MCF 10A (cell line): ENCODE data around the gene GAS2L1. TPM values are rescaled to one million over a fixed set of nuclear protein-coding genes. Genes with fewer than 3 reads are reported as not detected.

ENCODE experiments used
- BruUV-seq: library from RNA; stranded (reverse); fragments of 400-500 nt; replicated peaks from 2 replicates; lab custom pipeline; 2021; lab: Mats Ljungman, UMichigan
- CTCF ChIA-PET: fragments of 300-600 bp; sonication (Branson Sonifier 250); formaldehyde crosslinking; extraction: SDS; loops from one replicate; lab custom pipeline; 2021; ENCODE audit warnings: antibody characterized with exemption, inconsistent platforms; lab: Yijun Ruan, JAX
- POLR2A ChIA-PET: fragments of 300-600, 350-650 bp; sonication (Branson Sonifier 250); formaldehyde crosslinking; extraction: SDS; loops from one replicate; lab custom pipeline; 2020; ENCODE audit warnings: antibody characterized with exemption, inconsistent platforms; lab: Yijun Ruan, JAX
- DNase-seq: peaks from one replicate; pipeline ENCODE4 v3.0.0-alpha.2; 2018; ENCODE audit not compliant: unreplicated experiment
- H3K27ac Mint-ChIP-seq: one replicate; pipeline ENCODE4 v1.8.0; 2022; ENCODE audit warnings: mild to moderate bottlenecking, low read depth, mixed read lengths; ENCODE audit not compliant: unreplicated experiment
- H3K27me3 Mint-ChIP-seq: one replicate; pipeline ENCODE4 v1.8.0; 2022; ENCODE audit warnings: mixed read lengths; ENCODE audit not compliant: insufficient read depth, unreplicated experiment
- H3K36me3 Mint-ChIP-seq: one replicate; pipeline ENCODE4 v1.8.0; 2022; ENCODE audit warnings: mild to moderate bottlenecking, moderate library complexity, mixed read lengths; ENCODE audit not compliant: insufficient read depth, unreplicated experiment
- H3K4me1 Mint-ChIP-seq: one replicate; pipeline ENCODE4 v1.8.0; 2022; ENCODE audit warnings: mixed read lengths; ENCODE audit not compliant: insufficient read depth, unreplicated experiment
- H3K4me3 Mint-ChIP-seq: one replicate; pipeline ENCODE4 v1.8.0; 2022; ENCODE audit warnings: mild to moderate bottlenecking, moderate library complexity, mixed read lengths; ENCODE audit not compliant: unreplicated experiment
- H3K9me3 Mint-ChIP-seq: one replicate; pipeline ENCODE4 v1.8.0; 2022; ENCODE audit warnings: mixed read lengths; ENCODE audit not compliant: unreplicated experiment
- intact Hi-C: fragments of 100-400 bp; cut with micrococcal nuclease; formaldehyde crosslinking; loops from 2 replicates; pipeline ENCODE4 v1.14.1; 2022
- total RNA-seq: library from RNA; stranded (reverse); gene quantifications from 2 replicates; pipeline ENCODE4 v1.2.3, GENCODE V29; 2022
- TF ChIP-seq, protein P1 (sequence below): fragments of 200-600 bp; IDR thresholded peaks from one replicate; pipeline ENCODE4 v1.8.0; 2022; ENCODE audit warnings: antibody characterized with exemption, mild to moderate bottlenecking; ENCODE audit not compliant: unreplicated experiment

GAS2L1 gene
- total RNA-seq, 1 experiment from 2014 or later, result 17.2 TPM

DNA sequence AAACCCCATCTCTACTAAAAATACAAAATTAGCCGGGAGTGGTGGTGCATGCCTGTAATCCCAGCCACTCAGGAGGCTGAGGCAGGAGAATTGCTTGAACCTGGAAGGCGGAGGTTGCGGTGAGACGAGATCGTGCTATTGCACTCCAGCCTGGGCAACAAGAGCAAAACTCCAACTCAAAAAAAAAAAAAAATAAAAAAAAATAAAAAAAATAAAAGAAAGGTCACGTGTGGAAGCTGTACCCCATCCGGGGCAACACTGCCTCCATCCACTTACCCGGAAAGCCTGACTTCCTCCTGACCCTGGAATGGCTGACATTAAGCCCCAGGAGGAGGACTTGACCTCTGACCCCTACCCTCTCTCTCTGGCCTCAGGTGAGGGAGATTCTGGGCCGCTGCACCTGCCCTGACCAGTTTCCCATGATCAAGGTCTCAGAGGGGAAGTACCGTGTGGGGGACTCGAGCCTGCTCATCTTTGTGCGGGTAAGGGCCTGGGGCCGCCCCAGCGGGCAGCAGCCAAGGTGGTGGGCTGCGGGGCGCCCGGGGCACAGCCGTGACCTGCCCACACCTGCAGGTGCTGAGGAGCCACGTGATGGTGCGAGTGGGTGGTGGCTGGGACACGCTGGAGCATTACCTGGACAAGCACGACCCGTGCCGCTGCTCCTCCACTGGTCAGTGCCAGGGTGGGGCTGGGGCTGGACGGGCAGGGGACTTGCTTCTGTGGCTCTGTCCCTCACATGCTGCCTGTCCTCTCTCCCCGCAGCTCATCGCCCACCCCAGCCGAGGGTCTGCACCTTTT lies 3.8 kb downstream of the GAS2L1 start:
- CTCF ChIA-PET, result interaction anchor here (0.5 kb wide), 1 partner anchor 759 kb away, joined by 3 read pairs; no protein-coding TSS in a partner anchor
- H3K27ac Mint-ChIP-seq, result peak overlapping the region; percentile 95

DNA sequence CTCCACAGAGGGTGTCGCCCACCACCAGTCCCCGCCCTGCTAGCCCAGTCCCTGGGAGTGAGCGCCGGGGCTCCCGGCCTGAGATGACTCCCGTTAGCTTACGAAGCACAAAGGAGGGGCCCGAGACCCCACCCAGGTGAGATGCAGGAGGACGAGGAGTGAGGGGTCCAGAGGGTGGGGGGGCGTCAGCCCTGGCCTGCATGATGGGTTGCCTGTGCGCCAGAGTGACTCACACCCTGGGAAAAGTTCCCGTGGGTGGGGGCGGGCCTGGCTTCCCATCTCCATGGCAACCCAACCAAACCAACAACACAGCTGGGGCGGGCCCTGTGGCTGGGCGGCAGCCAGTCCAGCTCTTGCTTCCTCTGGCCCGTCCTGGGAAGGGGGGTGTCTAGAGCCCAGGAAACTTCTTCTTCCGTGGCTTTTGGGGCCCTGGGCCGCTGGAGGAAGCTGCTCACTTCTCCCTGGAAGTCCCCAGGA lies 4.5 kb downstream of the GAS2L1 start:
- Mint-ChIP-seq H3K27ac (peak overlapping the region; percentile 95), H3K27me3 (peaks cover 15% of the 10 kb centered on the region), H3K36me3 (peaks cover 10% of the 10 kb centered on the region), H3K9me3 (no peaks in the 10 kb centered on the region), H3K4me1 (peaks cover 26% of the 10 kb centered on the region), H3K4me3 (no peak overlapping the region)
- no TSS peak for BruUV-seq
- ChIA-PET POLR2A (interaction anchor here (0.7 to 1.4 kb wide), 5 partner anchors 10 to 712 kb away, joined by 3 to 4 read pairs (median 3); no protein-coding TSS in a partner anchor), CTCF (interaction anchor here (0.5 kb wide), 1 partner anchor 758 kb away, joined by 3 read pairs; no protein-coding TSS in a partner anchor)
- TF ChIP-seq, protein P1, sequence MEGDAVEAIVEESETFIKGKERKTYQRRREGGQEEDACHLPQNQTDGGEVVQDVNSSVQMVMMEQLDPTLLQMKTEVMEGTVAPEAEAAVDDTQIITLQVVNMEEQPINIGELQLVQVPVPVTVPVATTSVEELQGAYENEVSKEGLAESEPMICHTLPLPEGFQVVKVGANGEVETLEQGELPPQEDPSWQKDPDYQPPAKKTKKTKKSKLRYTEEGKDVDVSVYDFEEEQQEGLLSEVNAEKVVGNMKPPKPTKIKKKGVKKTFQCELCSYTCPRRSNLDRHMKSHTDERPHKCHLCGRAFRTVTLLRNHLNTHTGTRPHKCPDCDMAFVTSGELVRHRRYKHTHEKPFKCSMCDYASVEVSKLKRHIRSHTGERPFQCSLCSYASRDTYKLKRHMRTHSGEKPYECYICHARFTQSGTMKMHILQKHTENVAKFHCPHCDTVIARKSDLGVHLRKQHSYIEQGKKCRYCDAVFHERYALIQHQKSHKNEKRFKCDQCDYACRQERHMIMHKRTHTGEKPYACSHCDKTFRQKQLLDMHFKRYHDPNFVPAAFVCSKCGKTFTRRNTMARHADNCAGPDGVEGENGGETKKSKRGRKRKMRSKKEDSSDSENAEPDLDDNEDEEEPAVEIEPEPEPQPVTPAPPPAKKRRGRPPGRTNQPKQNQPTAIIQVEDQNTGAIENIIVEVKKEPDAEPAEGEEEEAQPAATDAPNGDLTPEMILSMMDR, result no peak
- intact Hi-C loops, result no loop called here
- DNase-seq, result peak; percentile 97

More for the DNA sequence above, 3.8 kb downstream of the GAS2L1 start:
- Mint-ChIP-seq H3K4me1 (peaks cover 26% of the 10 kb centered on the region), H3K4me3 (no peak overlapping the region), H3K9me3 (no peaks in the 10 kb centered on the region), H3K27me3 (peaks cover 15% of the 10 kb centered on the region), H3K36me3 (peaks cover 10% of the 10 kb centered on the region)
- intact Hi-C loops, result no loop called here
- BruUV-seq, result no TSS peak
- TF ChIP-seq, protein P1, result no peak
- no peak for DNase-seq
- POLR2A ChIA-PET, result interaction anchor here (0.7 to 1.4 kb wide), 6 partner anchors 10 to 713 kb away, joined by 3 to 4 read pairs (median 3); no protein-coding TSS in a partner anchor

DNA sequence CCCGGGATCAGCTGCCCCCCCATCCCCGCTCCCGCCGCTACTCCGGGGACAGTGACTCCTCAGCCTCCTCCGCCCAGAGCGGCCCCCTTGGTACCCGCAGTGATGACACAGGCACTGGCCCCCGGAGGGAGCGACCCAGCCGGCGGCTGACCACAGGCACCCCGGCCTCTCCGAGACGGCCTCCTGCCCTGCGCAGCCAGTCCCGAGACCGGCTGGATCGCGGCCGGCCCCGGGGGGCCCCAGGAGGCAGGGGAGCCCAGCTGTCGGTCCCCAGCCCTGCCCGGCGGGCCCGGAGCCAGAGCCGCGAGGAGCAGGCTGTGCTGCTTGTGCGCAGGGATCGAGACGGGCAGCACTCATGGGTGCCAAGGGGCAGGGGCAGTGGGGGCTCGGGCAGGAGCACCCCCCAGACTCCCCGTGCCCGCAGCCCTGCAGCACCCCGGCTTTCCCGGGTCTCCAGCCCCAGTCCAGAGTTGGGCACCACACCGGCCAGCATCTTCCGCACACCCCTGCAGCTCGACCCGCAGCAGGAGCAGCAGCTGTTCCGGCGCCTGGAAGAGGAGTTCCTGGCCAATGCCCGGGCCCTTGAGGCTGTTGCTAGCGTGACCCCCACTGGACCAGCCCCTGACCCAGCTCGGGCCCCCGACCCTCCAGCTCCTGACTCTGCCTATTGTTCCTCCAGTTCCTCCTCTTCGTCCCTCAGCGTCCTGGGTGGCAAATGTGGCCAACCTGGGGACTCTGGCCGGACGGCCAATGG lies 5.2 kb downstream of the GAS2L1 start:
- POLR2A ChIA-PET, result interaction anchor here (0.9 to 1.4 kb wide), 2 partner anchors 9 to 42 kb away, joined by 4 read pairs; no protein-coding TSS in a partner anchor
- CTCF ChIA-PET, result no interaction called here
- intact Hi-C loops, result no loop called here

More for the DNA sequence above, 5.2 kb downstream of the GAS2L1 start:
- Mint-ChIP-seq H3K9me3 (no peaks in the 10 kb centered on the region), H3K27me3 (peaks cover 22% of the 10 kb centered on the region), H3K36me3 (peaks cover 10% of the 10 kb centered on the region), H3K27ac (peak overlapping the region; percentile 95), H3K4me3 (no peak overlapping the region), H3K4me1 (peaks cover 26% of the 10 kb centered on the region)
- TF ChIP-seq, protein P1, result no peak
- no TSS peak for BruUV-seq
- no peak for DNase-seq
